ENCODE results near the gene TCP10L.

TCP10L gene

DNA sequence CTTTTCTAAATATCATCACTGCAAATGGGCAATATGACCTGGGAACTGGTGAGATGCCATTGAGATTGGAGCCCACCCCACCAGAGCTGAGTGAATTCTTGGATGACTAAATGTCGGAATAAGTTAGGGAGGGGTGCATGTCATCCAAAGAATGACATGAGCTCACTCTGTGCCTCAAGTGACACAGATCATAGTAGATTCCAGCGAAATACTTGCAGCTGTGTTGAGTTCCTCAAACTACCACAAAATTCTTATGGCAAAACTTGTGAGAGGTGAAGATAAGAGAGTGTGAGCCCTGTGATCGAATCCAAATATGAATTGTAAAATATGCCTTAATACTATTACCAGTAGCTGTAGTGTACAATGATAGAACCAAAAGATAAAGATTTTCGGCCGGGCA lies 2.3 kb upstream of the TCP10L start:
- TF ChIP-seq POLR2AphosphoS5 (IDR thresholded peaks at IDR 0.05; ENCODE audit: low read depth, low read length) (no peak), SIN3A (IDR thresholded peaks at IDR 0.05; ENCODE audit: borderline replicate concordance, insufficient read depth, low read length) (no peak), TAF1 (IDR thresholded peaks at IDR 0.05; ENCODE audit: borderline replicate concordance, insufficient read depth, low read length) (no peak), FOXP2 (optimal IDR thresholded peaks at IDR 0.05; ENCODE audit: borderline replicate concordance, extremely low read depth, extremely low read length, insufficient read depth) (no peak)
- TF ChIP-seq, protein P1, sequence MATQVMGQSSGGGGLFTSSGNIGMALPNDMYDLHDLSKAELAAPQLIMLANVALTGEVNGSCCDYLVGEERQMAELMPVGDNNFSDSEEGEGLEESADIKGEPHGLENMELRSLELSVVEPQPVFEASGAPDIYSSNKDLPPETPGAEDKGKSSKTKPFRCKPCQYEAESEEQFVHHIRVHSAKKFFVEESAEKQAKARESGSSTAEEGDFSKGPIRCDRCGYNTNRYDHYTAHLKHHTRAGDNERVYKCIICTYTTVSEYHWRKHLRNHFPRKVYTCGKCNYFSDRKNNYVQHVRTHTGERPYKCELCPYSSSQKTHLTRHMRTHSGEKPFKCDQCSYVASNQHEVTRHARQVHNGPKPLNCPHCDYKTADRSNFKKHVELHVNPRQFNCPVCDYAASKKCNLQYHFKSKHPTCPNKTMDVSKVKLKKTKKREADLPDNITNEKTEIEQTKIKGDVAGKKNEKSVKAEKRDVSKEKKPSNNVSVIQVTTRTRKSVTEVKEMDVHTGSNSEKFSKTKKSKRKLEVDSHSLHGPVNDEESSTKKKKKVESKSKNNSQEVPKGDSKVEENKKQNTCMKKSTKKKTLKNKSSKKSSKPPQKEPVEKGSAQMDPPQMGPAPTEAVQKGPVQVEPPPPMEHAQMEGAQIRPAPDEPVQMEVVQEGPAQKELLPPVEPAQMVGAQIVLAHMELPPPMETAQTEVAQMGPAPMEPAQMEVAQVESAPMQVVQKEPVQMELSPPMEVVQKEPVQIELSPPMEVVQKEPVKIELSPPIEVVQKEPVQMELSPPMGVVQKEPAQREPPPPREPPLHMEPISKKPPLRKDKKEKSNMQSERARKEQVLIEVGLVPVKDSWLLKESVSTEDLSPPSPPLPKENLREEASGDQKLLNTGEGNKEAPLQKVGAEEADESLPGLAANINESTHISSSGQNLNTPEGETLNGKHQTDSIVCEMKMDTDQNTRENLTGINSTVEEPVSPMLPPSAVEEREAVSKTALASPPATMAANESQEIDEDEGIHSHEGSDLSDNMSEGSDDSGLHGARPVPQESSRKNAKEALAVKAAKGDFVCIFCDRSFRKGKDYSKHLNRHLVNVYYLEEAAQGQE (IDR thresholded peaks at IDR 0.05; ENCODE audit: insufficient read depth in 1 of 2, low read depth in 2 of 2, low read length in 2 of 2), result no peak

DNA sequence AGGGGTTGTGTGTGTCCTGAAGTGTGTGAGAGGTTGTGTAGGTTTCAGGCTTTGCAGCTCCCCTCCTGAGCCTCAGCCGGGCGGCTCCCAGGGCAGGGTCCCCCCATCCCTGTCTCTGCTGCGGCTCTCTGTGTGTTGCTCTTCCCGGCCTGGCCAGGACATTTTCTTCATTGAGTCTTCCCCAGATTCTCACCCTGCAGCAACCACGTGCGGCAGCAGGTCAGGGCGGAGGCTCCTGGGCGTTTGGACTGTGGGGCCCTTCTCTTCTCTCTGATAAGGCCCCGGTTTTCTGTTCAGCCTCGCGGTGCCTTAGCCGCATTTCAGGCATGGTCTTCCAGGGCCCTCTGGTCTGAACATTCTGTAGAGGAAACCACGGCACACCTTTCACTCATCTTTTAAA lies 1.8 kb upstream of the TCP10L start:
- TF ChIP-seq SIN3A (IDR thresholded peaks at IDR 0.05; ENCODE audit: borderline replicate concordance, insufficient read depth, low read length) (no peak), FOXP2 (optimal IDR thresholded peaks at IDR 0.05; ENCODE audit: borderline replicate concordance, extremely low read depth, extremely low read length, insufficient read depth) (no peak), POLR2AphosphoS5 (IDR thresholded peaks at IDR 0.05; ENCODE audit: low read depth, low read length) (no peak), TAF1 (IDR thresholded peaks at IDR 0.05; ENCODE audit: borderline replicate concordance, insufficient read depth, low read length) (no peak)
- TF ChIP-seq, protein P1 (IDR thresholded peaks at IDR 0.05; ENCODE audit: insufficient read depth in 1 of 2, low read depth in 2 of 2, low read length in 2 of 2), result no peak

DNA sequence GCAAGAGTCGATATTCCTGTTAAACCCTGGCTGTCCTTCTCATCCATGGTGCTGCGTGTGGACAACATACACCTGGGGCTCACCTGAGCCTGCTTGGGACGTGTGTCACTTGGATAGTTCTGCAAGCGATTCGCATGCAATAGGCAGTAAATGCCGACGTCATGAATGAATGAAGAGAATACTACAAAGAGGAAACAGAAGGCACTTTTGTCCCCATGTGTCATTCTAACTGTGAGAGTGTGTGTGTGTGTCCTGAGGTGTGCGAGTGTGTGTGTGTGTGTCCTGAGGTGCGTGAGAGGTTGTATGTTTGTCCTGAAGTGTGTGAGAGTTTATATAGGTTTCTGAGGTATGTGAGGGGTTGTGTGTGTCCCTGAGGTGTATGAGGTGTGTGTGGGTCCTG lies 647 bp upstream of the TCP10L start:
- TF ChIP-seq POLR2AphosphoS5 (IDR thresholded peaks at IDR 0.05; ENCODE audit: low read depth, low read length) (no peak), TAF1 (IDR thresholded peaks at IDR 0.05; ENCODE audit: borderline replicate concordance, insufficient read depth, low read length) (no peak), SIN3A (IDR thresholded peaks at IDR 0.05; ENCODE audit: borderline replicate concordance, insufficient read depth, low read length) (no peak), FOXP2 (optimal IDR thresholded peaks at IDR 0.05; ENCODE audit: borderline replicate concordance, extremely low read depth, extremely low read length, insufficient read depth) (no peak)
- TF ChIP-seq, protein P1 (IDR thresholded peaks at IDR 0.05; ENCODE audit: insufficient read depth in 1 of 2, low read depth in 2 of 2, low read length in 2 of 2), result no peak

GRCh38 chr21:32584472-32584871 lies 851 bp downstream of the TCP10L start:
- TF ChIP-seq SIN3A (IDR thresholded peaks at IDR 0.05; ENCODE audit: borderline replicate concordance, insufficient read depth, low read length) (no peak), FOXP2 (optimal IDR thresholded peaks at IDR 0.05; ENCODE audit: borderline replicate concordance, extremely low read depth, extremely low read length, insufficient read depth) (no peak), TAF1 (IDR thresholded peaks at IDR 0.05; ENCODE audit: borderline replicate concordance, insufficient read depth, low read length) (no peak), POLR2AphosphoS5 (IDR thresholded peaks at IDR 0.05; ENCODE audit: low read depth, low read length) (no peak)
- TF ChIP-seq, protein P1 (IDR thresholded peaks at IDR 0.05; ENCODE audit: insufficient read depth in 1 of 2, low read depth in 2 of 2, low read length in 2 of 2), result no peak

DNA sequence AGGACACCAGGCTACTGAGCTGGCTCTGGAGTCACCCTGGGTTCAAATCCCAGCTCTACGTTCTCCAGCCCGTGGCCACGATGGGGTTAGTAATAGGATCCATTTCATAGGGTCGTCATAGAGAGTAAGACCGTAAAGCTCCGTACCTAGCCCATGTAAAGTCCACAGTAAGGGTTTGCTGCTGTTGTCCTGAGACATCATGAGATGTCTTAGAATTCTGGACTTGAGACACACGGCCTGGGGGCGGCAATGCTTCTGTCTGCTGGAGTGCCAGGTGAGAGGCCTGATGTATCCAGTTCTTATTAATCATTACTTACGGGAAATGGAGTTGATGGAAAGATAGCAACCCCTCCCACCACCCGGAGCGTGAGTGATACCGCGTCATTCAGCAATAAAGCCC lies 3.6 kb downstream of the TCP10L start:
- no peak for TF ChIP-seq FOXP2 (optimal IDR thresholded peaks at IDR 0.05; ENCODE audit: borderline replicate concordance, extremely low read depth, extremely low read length, insufficient read depth)
- TF ChIP-seq, protein P1 (IDR thresholded peaks at IDR 0.05; ENCODE audit: insufficient read depth in 1 of 2, low read depth in 2 of 2, low read length in 2 of 2), result no peak
- no peak for TF ChIP-seq POLR2AphosphoS5 (IDR thresholded peaks at IDR 0.05; ENCODE audit: low read depth, low read length)
- TF ChIP-seq TAF1 (IDR thresholded peaks at IDR 0.05; ENCODE audit: borderline replicate concordance, insufficient read depth, low read length), result no peak
- TF ChIP-seq SIN3A (IDR thresholded peaks at IDR 0.05; ENCODE audit: borderline replicate concordance, insufficient read depth, low read length), result no peak
